ENCODE measurements around the gene HSPA8.

GRCh38 chr11:123065621-123066020 is 3.7 kb upstream of the HSPA8 start:
- no peak for TF ChIP-seq CTCF (IDR thresholded peaks at IDR 0.05; ENCODE audit: low read length)
- TF ChIP-seq EZH2 (optimal IDR thresholded peaks at IDR 0.05; ENCODE audit: low read depth, low read length) = no peak

Data from MM.1S (cell line).